H7 (cell line): ENCODE measurements around the gene QKI. TPM values are rescaled to one million over a fixed set of nuclear protein-coding genes. Genes with fewer than 3 reads are reported as not detected.
"Not testable (repeated sequence)": the region's sequence is repeated elsewhere in the genome, so short reads cannot be mapped to it uniquely, and the experiment has no call there.

Experiments
- DNase-seq: peaks from one replicate; pipeline ENCODE4 v3.0.0; 2012
- H3K27me3 ChIP-seq: 2 replicates; pipeline ENCODE4 v1.6.0; 2011; ENCODE audit warnings: mild to moderate bottlenecking, low read length; ENCODE audit not compliant: control insufficient read depth, insufficient read depth
- H3K36me3 ChIP-seq: replicated peaks from 2 replicates; pipeline ENCODE4 v1.5.1; 2011; ENCODE audit warnings: low read length; ENCODE audit not compliant: control insufficient read depth, insufficient read depth
- H3K4me3 ChIP-seq: 2 replicates; pipeline ENCODE4 v1.5.1; 2011; ENCODE audit warnings: low read depth, mild to moderate bottlenecking, control low read depth, low read length, moderate library complexity; ENCODE audit not compliant: insufficient read depth
- total RNA-seq: library from RNA; depleted of rRNA; stranded (reverse); fragments of >200 nt; shearing (Covaris generic); gene quantifications from 2 replicates; pipeline ENCODE4 v1.2.3, GENCODE V29; 2014

Gene QKI
- total RNA-seq, 1 experiment from 2014 or later, result 155 TPM

DNA sequence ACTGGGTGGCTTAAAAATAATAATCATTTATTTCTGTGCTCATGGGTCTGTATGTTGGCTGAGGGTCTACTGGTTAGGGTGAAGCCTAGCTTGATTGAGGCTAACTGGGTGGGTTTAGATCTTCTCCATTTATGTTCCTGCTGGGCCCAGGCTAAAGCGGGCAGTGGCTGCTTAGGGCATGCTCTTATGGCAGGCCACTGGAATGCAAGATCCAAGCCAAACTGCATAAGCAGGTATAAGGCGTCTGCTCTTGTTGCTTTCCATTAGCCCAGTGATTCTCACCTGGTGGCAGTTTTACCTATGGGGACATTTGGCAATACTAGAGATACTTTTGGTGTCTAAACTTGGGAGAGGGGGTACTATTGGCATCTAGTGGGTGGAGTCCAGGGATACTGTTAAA, 44.5 kb downstream of the QKI start:
- Histone ChIP-seq H3K4me3 (no peak overlapping the region), H3K36me3 (no peaks in the 10 kb centered on the region), H3K27me3 (no peaks in the 10 kb centered on the region)
- DNase-seq, result no peak

- no peak for DNase-seq
- H3K4me3 ChIP-seq, result no peak overlapping the region
- no peaks in the 10 kb centered on the region for H3K36me3 ChIP-seq
- H3K27me3 ChIP-seq, result no peaks in the 10 kb centered on the region
Observed at GRCh38 chr6:163459536-163459935, 45.0 kb downstream of the QKI start.

DNA sequence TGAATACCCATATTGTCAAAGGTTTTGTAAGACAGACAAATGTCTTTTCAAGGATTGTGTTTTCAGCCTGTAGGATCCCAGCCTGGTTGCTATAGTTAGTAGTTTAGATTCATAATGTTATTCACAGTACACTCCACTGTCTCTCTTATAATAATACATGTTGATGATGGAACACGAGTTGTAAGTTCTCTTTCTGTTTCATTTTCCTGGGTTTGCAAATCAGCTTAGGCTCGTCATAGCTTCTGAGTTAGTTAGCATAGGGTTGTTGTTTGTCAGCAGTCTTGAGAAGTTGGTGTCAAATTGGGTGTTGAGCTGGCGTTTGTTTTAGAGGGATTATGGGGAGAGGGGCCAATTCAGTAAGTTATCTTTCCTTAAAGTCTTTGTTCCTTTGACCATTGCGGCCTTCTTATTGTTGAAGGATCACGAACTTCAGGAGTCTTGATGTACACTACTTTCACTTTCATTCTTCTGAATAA, 45.8 kb downstream of the QKI start:
- no peak overlapping the region for H3K4me3 ChIP-seq
- H3K36me3 ChIP-seq, result no peaks in the 10 kb centered on the region
- DNase-seq, result no peak
- H3K27me3 ChIP-seq, result no peaks in the 10 kb centered on the region

DNA sequence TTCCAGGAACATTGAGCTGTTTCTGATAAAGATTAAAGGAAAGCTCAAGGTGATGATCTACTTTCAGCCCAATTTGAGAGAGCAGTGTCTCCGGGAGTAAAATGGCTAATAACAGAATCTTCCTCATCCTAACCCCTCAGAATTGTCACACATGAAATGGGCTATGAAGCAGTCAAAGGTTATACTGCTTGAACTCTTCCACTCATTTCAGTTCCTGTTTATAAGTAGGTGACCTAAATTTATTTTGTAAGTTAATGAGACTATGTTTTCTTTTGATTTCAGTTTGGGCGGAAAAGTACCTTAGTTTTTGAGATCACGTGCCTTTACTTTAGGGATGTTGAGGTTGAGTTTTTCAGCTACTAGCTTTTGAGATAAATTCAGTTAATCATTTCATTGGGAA, 47.2 kb downstream of the QKI start:
- Histone ChIP-seq H3K4me3 (no peak overlapping the region), H3K27me3 (no peaks in the 10 kb centered on the region), H3K36me3 (no peaks in the 10 kb centered on the region)
- DNase-seq, result no peak

DNA sequence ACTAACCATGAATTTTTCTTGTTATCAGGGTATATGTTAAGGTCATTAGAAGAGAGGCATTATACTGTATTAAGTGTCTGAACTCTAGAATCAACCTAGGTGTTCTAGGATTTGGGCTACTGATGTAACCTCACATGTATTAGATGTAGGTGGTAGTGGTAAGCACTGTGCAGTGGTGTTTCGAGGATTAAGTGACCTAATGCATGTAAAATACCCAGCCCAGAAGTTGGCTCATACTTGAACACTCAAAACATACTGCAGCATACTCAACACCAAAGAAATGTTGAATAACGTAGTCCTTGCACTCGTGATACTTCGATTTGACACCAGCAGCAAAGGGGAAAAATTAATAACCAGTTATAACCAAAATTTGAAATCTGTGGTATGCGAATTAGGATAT, 48.7 kb downstream of the QKI start:
- Histone ChIP-seq H3K4me3 (no peak overlapping the region), H3K27me3 (no peaks in the 10 kb centered on the region), H3K36me3 (no peaks in the 10 kb centered on the region)
- no peak for DNase-seq

- H3K36me3 ChIP-seq, result no peaks in the 10 kb centered on the region
- no peak overlapping the region for H3K4me3 ChIP-seq
- no peaks in the 10 kb centered on the region for H3K27me3 ChIP-seq
- DNase-seq, result no peak
Observed at GRCh38 chr6:163463795-163464194, 49.3 kb downstream of the QKI start.

- no peaks in the 10 kb centered on the region for H3K27me3 ChIP-seq
- H3K36me3 ChIP-seq, result no peaks in the 10 kb centered on the region; the same call in 1 of the 2 replicates
- no peak for DNase-seq
- H3K4me3 ChIP-seq, result no peak overlapping the region
Observed at GRCh38 chr6:163466839-163467390, 52.4 kb downstream of the QKI start.

DNA sequence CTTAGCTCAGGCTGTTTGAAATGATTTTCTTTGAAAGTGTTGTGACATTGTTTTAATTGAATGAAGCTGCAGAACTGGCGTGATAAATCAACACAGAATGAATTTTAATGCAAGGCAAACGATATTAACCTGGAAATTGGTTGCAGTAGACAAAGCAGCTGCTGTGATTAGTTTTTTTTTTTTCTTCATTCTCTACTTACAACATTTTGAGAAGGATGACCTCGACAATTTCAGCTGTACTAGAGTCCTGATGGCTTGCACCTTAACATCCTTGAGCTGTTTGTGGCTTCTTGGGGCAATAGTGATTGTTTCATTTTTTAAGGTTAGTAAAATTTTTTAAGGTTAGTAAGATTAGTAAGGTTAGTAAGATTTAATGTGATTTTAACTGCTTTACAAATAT, 54.2 kb downstream of the QKI start:
- no peaks in the 10 kb centered on the region; the same call in 1 of the 2 replicates for H3K36me3 ChIP-seq
- H3K4me3 ChIP-seq, result no peak overlapping the region
- no peaks in the 10 kb centered on the region for H3K27me3 ChIP-seq
- DNase-seq, result no peak

- H3K27me3 ChIP-seq, result no peaks in the 10 kb centered on the region
- H3K36me3 ChIP-seq, result no peaks in the 10 kb centered on the region; the same call in 1 of the 2 replicates
- H3K4me3 ChIP-seq, result no peak overlapping the region
- no peak for DNase-seq
Observed at GRCh38 chr6:163469459-163469985, 55.0 kb downstream of the QKI start.

GRCh38 chr6:163470611-163471010, 56.1 kb downstream of the QKI start:
- Histone ChIP-seq H3K4me3 (no peak overlapping the region), H3K27me3 (no peaks in the 10 kb centered on the region), H3K36me3 (no peaks in the 10 kb centered on the region; the same call in 1 of the 2 replicates)
- no peak for DNase-seq

DNA sequence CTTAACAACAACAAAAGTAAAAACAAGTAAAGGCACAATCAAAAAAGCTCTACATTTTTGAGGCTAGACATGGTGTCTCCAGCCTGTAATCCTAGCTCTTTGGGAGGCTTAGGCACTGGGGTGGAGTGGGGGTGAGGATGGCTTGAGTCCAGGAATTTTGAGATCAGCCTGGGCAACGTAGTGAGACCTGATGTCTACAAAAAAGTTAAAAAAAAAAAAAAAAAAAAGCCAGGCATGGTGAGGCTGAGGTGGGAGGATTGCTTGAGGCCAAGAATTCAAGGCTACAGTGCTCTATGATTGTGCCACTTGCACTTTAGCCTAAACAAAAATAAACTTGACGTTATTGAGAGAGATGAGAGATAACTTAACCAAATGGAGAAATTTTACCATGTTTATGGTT, 60.1 kb downstream of the QKI start:
- H3K36me3 ChIP-seq, result no peaks in the 10 kb centered on the region; the same call in 1 of the 2 replicates
- no peak overlapping the region for H3K4me3 ChIP-seq
- no peaks in the 10 kb centered on the region for H3K27me3 ChIP-seq
- no peak for DNase-seq

DNA sequence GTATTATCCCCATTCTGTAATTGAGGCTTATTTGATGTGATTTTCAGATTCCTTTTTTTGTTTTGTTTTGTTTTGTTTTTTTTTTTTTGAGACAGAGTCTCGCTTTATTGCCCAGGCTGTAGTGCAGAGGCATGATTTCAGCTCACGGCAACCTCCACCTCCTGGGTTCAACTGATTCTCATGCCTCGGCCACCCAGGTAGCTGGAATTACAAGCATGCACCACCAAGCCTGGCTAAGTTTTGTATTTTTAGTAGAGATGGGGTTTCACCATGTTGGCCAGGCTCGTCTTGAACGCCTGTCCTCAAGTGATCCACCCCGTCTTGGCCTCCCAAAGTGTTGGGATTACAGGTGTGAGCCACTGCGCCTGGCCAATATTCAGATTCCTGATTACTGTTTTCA, 62.4 kb downstream of the QKI start:
- not testable (repeated sequence) for DNase-seq

DNA sequence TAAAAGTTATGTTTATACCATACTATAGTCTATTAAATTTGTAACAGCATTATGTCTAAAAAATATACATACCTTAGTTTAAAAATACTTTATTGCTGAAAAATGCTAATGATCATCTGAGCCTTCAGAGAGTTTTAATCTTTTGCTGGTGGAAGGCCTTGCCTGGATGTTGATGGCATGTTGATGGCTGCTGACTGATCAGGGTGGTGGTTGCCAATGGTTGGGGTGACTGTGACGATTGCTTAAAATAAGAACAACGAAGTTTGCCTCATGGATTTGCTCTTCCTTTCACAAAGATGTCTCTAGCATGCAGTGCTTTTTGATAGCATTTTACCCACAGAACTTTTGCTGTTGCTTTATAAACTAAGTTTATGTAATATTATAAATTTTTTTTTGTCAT, 68.6 kb downstream of the QKI start:
- no peak for DNase-seq
- Histone ChIP-seq H3K36me3 (no peaks in the 10 kb centered on the region), H3K27me3 (no peaks in the 10 kb centered on the region), H3K4me3 (no peak overlapping the region)

More for the DNA sequence above, 62.4 kb downstream of the QKI start:
- not testable (repeated sequence) for H3K4me3 ChIP-seq, H3K27me3 ChIP-seq, H3K36me3 ChIP-seq

DNA sequence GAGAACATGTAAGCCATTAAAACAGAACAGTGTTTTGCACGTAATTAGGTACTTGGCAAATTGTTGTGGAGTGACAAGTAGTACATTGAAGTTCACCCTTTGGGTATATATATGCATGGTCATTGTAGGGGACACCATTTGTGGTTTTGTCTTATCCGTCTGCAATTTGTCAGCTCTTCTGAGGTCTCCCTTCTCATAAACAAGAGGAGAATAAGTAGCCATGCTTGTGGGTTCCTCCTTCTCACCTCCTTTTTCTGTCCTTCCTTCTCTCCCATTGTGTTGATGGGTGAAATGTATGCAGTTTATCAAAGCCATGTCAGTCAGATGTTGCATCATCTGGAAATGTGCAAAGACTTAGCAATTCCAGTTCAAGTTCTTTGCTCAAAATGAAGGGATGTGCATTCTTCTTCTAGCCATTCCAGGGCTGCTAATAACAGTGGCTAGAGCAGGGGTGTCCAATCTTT, 70.9 kb downstream of the QKI start:
- no peak for DNase-seq
- no peak overlapping the region for H3K4me3 ChIP-seq
- no peaks in the 10 kb centered on the region for H3K27me3 ChIP-seq
- no peaks in the 10 kb centered on the region for H3K36me3 ChIP-seq

GRCh38 chr6:163486821-163487220, 72.3 kb downstream of the QKI start:
- Histone ChIP-seq H3K27me3 (no peaks in the 10 kb centered on the region), H3K4me3 (no peak overlapping the region), H3K36me3 (no peaks in the 10 kb centered on the region)
- DNase-seq, result no peak
